Stimulated activated CD4-positive, alpha-beta T cell treated with anti-CD3 and anti-CD28 coated beads, Interleukin-12 subunit alpha, Interleukin-12 subunit beta, amount 100 ng/mL, for 48 hours (primary cell): ENCODE data around the gene SLCO2A1.

ENCODE experiments used
- DNase-seq, 3 donors: peaks; one replicate each; pipeline ENCODE4 v3.0.0-alpha.2; 2020; ENCODE audit warnings: low read depth in 2 of 3, low spot score in 1 of 3

Gene SLCO2A1

GRCh38 chr3:133914839-133915600 is 114.7 kb downstream of the SLCO2A1 start:
- DNase-seq, result no peak

GRCh38 chr3:133910422-133910821 is 119.3 kb downstream of the SLCO2A1 start:
- DNase-seq, result no peak

GRCh38 chr3:133905376-133905775 is 124.3 kb downstream of the SLCO2A1 start:
- no peak for DNase-seq

DNA sequence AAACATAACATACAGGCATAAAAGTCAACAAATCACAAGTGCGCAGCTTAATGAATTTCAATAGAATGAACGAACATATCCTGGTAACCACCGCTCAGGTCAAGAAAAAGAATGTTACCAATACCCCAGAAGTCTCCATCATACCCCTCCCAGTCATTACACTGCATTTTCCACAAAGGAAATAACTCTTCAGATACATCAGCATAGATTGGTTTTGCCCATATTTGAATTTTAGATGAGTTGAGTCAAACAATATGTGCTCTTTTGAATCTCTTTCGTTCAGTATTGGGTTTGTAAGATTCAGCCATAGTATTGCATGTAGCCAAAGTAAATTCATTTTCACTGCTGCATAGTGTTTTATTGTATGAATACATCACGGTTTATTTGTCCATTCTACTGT is 127.9 kb downstream of the SLCO2A1 start:
- no peak for DNase-seq

GRCh38 chr3:133901083-133901482 is 128.6 kb downstream of the SLCO2A1 start:
- DNase-seq, result no peak

GRCh38 chr3:133899311-133899710 is 130.4 kb downstream of the SLCO2A1 start:
- DNase-seq, result no peak

DNA sequence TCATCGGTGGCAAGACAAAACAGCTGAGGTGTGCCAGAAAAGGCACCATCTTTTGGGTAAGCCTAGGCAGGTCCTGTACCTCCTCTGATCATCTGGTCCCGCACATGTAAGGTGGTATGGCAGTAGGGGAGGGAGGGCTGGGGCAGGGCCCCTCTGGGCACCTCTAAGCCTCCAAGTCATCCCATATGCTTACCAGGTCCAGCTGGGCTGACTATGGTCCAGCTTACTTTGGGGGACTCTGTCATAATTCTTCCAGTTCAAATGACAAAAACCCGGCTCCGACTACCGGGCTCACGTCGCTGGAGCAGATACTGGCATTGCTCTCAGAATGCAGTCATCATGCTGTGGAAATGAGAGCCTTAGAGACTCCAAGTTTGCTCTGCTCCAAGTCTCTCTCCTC is 132.2 kb downstream of the SLCO2A1 start:
- no peak for DNase-seq

DNA sequence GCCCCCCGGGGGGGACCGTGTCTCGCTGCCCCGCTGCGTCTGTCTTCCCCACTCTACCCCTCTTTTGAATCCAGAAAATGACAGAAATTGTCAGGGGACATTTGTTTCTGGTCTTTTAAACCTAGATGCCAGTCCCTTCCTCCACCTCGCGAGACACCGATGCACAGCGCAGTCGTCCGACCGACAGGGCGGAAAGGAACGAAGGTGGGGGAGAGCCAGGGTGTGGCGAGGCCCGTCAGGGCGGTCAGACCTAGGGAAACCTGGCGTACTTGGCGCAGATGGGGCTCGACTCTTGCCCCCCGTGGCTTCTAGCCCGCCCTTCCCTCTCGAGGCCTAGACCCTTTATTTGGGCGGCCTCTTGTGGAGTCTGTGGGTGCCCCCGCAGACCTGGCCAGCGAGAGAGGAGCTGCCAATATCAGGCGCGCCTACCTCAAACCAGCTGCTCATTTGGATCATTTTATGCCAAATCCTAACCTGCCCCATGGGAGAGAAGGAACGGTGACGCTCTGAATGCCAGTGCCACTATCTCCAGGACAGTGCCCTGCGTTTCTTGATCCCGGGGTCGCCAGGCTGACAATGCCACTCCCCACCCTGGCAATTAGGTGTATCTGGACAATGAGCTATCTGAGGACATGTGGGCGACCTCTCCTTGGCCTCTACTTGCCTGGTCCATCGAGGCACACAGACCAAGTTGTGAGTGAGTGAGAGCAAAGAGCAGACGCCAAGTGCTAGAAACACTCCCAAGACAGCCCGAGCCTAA is 133.5 kb downstream of the SLCO2A1 start:
- DNase-seq, result no peak

GRCh38 chr3:133895208-133896001 is 134.3 kb downstream of the SLCO2A1 start, which contains the start of gene RAB6B:
RAB6B (minus strand) TSS chr3:133895882; CDS start chr3:133895466, 416 bp downstream.
- DNase-seq, result no peak

DNA sequence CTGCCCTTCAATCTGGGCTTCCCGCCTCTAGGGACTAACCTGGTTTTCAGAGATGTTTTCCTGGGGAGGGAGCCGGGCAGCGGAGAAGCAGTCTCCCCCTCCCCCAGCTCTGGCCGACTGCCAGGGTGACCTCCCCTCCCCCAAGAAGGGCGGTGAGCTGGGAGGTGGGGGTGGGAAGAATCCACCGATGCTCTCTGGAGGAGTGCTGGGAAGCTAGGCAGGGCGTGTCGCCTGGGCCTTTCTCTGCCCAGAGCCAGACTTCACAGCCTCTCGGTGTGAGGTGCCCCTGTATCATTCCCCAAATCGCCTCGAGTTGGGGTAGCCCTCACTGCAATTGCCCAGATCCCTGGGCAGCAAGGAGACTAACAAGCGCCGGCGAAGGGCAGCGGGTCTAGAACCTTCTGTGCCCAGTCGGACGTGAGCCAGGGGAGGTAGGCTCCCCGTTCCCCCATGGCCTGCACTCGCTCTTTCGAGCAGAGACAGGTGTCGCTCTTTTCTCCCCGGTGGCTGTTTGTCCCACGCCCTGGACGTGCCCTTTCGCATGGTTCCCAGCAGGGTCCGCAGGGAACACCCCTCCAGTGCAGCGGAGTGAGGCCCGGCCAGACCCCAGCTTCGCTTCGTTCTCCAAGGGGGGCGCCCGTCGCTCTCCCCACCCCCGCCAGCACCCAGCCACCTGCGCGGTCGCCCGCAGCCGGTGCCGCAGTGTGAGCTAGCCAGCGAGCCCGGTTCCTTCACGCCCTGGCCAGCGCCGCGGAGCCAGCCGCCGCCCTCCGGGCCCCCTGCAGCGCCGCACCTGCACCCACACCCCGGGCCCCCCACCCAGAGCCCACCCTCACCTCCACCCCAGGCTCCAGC is 135.1 kb downstream of the SLCO2A1 start:
- DNase-seq, result no peak

GRCh38 chr3:133893683-133894352 is 135.9 kb downstream of the SLCO2A1 start:
- DNase-seq, result no peak

DNA sequence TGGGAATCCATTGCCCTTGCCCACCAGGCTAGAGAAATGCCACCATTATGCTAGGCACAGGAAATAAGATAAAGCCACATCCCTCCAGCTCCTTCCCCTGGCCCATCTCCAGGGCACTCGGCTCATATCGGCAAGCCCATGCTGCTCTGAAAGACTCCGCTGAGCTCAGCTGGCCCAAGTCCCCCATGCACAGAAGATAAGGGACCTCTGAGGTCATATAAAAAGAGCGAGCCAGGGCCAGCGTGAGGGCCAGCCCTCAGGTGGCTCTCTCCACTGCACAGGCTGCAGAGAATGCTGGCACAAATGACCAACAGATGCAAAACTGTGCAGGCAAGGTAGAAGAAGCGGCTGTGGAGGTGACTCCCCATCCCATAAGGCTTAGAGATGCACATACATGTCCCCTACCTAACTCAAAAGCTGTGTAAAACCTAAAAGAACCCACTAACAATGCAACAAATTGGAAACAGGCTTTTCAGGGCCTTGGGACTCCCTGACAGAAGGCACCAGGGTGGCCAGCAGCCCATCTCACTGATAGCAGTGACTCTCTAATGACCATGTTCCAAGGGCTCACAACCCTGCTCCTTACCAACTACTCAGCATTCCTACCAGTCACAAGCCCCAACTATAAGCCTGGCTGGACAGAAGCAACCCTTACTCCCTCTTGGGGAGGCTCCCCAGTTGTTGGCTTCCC is 137.0 kb downstream of the SLCO2A1 start:
- DNase-seq, result no peak

- no peak for DNase-seq
Measured at GRCh38 chr3:133891662-133892378, 137.9 kb downstream of the SLCO2A1 start.

GRCh38 chr3:133890972-133891644 is 138.6 kb downstream of the SLCO2A1 start:
- DNase-seq, result no peak

GRCh38 chr3:133890037-133890436 is 139.7 kb downstream of the SLCO2A1 start:
- no peak for DNase-seq

DNA sequence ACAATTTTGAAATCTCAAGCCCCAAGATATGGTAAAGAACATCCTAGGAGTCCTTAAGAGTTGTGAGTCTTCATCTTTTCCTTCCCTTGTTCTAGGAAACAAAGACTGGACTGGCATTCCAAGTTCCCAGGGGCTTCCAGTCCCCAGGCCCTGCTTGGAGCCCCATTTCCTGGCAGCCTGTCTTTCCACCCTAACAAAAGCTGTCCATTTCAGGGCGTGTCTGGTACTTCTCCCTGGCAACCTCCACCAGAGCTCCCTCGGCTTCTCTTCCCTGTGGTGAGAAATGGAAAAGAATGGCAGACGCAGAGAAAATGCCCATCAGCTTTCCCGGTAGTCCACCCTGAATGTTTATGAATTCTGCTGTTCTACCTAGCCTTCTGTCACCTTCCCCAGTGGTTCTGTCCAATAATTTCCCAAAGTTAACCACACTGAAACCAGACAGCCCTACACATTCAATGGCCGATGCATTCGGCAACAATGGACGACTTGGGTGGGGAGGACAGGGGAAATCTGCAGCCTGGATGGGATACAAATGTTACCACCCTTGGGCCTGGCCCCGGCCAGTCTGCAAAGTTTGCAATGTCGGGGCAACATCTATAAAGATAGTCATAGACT is 140.9 kb downstream of the SLCO2A1 start:
- DNase-seq, result no peak

DNA sequence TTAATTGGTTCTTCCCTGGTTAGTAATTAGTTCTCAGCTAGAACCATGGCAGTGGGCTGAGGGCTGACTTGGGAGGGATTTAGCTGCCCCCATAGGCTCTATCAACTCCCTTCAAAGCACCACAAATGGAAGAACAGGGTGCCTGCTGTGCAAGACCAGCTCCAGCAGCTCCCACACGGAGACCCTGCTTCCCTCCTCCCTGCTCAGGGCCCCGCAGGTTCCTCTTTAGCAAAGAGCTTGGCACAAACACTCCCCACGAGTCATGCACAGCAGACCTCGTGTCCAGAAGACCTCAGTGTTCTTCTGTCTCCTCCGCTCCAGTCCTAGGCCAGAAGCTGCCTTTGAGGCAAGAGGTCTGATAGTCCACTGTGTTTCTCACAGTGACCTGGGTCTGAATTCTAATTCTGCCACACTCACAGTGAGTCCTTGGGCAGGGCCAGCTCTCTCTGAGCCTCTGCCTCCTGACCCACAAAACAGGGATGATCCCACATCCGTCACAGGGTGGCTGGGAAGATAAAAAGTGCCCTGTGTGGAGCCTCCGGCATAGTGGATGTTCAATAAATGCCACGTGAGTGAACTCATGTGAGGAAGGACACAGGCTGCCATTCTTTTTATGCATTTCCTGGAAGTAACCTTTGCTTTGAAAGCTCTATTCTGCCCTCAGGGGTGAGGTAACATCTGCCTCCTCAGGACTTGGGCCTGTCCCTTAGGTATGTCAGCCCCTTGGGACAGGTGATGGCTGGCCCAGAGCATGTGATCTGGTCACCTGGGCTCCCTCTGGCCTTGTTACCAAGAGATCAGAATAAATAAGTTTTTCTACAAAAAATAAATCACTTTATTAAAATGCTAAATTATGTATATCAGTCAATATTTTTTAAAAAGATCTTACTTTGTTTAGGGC is 141.7 kb downstream of the SLCO2A1 start:
- no peak for DNase-seq
